Measurements from ENCODE around the gene CLEC16A.

Gene CLEC16A

DNA sequence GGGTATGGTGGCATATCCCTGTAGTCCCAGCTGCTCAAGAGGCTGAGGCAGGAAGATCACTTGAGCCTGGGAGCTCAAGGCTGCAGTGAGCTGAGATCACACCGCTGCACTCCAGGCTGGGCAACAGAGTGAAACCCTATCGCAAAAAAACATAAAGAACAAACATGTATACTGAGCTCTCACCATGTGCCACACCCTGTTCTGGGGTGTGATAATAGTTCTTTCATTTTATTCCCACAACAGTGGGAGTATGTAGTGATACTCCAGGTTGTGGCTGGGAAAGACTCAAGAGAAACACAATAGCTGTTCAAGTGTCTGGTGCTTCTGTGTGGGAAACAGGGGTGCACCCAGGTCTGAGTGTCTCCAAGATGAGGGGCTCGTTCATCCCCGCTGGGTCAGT, 221.0 kb downstream of the CLEC16A start:
- no peak for DNase-seq

DNA sequence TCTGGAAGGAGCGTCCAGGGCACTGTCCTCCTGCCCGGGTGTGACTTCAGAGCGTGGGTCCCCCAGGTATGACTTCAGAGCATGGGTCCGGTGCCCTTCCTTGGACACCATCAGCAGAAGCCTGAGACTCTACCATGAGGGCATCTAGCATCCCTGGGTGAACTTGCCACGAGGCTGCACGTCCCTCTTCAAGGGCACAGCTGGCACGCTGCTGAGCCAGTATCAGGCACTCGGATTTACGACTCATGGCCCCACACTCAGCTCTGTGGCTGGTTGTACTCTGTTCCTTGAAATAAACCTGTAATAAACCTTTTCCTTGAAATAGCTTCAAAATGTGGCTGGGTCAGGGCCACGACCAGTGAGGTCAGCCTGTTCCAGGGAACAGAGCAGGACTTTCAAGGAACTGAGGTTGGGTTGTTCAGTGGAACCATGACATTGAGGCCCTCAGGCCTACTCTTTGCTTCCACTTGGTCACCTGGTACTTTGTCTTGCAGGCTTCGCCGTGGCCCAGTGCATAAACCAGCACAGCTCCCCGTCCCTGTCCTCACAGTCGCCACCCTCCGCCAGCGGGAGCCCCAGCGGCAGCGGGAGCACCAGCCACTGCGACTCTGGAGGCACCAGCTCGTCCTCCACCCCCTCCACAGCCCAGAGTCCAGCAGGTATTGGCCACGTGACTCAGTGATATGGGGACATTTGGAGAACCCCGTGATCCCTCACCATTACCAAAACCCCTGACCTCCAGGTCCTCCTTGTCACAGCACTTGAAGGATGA, 221.7 kb downstream of the CLEC16A start:
- DNase-seq, result no peak

GRCh38 chr16:11167581-11167980, 223.2 kb downstream of the CLEC16A start:
- no peak for DNase-seq

GRCh38 chr16:11168386-11169051, 224.2 kb downstream of the CLEC16A start:
- DNase-seq, result no peak

DNA sequence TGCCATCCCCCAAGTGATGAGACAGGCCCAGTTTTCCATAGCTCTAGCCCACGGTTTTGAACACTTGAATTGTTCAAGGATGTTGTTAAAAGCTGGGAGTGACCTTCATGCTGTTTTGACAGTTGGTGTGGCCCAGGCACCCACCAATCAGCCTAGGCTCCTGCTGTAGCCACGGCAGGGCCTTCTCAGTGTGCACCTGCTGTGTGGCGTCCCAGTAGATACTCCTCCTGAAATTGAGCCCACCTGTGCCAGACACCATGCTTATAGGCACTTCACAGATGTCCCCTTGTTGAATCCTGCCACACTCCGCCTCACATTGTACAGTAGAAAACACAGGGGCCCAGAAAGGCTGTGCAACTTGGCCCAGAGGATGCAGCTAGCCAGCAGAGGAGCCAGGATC, 225.3 kb downstream of the CLEC16A start:
- no peak for DNase-seq

GRCh38 chr16:11170201-11170600, 225.8 kb downstream of the CLEC16A start:
- DNase-seq, result no peak

DNA sequence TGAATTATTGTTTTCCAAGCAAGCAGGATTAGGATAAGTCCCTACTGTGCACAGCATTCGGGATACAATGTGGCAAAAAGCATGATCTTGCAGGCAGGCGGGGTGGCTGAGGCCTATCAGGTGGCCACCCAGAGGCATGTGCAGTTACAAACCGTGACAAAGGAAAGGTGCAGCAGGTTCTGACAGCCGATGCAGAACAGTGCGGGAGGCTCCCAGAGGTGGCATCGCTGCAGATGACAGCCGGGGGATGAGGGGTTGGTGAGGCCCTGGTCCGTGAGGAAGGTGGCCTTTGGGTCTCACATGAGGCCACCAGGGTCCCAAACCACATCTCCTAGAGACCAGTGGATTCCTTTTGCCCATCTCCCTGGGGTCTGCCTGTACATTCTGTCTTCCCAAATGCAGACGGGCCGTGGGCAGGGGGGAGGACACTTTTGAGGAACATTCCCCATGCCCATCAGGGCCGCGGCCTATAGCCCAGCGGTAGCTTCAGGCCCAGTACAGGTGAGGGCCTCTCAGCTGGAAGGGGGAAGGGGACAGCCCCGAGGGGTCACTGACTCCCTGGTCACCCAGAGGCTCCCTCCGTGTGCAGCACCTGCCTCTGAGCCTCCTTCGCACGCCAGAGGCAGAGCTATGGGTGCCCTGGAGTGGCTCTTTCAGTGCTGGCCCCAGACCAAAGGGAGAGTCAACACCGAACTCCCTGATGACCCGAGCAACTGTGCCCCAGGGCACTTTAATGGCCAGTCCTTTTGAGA, 226.5 kb downstream of the CLEC16A start:
- DNase-seq, result no peak

DNA sequence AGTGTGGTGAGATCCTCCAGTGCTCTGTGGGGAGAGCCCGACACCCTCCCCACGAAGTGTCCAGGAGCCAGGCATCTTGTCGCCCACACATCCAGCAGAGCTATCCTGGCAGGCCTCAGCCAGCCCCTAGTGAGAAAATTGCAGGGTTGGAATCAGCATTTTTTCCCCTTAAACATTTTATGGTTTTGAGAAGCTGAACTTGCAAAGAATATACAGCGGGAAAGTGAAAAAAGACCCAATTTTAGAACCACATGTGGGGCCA, 227.0 kb downstream of the CLEC16A start:
- DNase-seq, result no peak

DNA sequence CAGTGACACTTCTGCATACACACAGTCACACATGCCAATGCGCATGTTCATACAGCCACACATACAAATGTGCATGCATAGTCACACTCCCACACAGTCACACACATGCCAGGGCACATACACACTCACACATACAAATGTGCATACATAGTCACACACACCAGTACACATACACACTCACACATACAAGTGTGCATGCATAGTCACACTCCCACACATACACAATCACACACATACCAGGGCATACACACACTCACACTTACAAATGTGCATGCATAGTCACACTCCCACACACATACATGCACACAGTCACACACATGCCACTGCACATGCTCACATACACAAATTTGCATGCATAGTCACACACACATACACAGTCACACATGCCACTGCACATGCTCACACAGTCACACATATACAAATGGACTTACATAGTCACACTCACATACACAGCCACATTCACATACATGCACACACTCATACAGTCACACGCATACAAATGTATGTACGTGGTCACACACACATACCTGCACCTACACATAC, 227.5 kb downstream of the CLEC16A start:
- no peak for DNase-seq

DNA sequence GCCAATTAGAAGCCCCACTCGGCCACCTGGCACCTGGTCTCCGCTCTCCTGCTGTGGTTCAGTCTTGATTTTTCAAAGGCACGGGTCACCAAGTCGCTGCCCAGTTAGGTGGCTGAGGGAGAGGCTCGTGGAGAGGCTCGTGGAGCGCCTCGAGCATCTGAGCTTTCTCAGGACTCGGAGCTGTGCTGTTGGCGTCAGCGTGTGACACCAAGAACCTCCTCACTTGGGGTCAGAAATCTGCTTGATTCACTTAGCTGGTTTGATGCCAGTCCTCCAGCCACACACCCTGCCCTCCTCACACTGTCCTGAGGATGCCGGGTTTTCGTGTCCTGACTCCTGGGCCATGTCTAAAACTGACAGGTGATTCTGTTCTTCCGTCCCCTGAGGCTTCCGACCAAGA, 229.1 kb downstream of the CLEC16A start:
- no peak for DNase-seq

DNA sequence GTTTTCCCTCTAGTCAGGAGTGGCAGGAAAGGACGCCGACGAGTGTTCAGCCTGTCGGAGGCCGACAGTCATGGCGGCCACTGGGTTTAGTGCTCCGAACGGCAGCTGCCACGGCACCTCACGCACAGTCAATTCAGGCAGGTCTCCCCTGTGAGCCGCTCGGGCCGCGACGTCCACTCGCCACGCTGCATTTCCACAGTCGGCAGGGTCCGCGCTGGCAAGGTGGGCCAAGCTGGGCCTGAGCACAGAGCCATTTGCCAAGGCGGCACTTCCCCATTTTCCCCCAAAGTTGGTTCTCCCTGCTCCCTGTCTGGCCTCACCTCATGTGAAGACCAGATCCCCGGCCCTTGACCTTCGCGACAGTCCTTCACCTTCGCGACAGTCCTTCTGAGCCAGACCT, 229.8 kb downstream of the CLEC16A start:
- no peak for DNase-seq

DNA sequence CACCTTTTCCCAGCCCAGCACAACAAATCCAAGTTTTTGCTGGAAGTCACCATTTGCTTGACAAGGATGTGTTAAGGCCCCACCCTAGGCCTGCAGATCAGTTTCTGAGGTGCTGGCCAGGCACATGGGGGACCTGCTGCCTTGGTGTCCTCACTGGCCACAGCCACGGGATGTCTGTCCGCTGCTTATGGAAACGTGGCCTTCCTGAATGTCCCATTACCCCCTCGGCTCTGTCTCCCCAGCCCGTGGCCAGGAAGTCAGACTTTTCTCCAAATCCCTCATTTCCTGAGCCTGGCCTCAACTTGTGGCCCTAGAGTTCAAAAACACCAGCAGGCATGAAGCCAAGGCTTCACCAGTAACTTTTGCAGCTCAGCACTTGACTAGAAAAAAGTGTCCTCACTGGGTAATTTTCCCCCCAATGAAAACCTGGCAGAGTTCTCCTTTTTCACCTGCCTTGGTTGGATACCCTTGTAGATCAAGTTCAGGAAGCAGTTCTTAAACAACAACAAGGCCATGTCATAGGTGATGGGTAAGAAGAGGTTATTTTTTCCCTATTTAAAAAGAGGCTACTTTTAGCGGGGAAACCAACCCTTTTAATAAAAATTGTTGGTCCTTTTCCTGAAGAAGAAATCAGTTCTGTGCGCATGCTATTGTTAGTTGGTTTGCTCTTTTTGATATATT, 230.9 kb downstream of the CLEC16A start:
- no peak for DNase-seq

DNA sequence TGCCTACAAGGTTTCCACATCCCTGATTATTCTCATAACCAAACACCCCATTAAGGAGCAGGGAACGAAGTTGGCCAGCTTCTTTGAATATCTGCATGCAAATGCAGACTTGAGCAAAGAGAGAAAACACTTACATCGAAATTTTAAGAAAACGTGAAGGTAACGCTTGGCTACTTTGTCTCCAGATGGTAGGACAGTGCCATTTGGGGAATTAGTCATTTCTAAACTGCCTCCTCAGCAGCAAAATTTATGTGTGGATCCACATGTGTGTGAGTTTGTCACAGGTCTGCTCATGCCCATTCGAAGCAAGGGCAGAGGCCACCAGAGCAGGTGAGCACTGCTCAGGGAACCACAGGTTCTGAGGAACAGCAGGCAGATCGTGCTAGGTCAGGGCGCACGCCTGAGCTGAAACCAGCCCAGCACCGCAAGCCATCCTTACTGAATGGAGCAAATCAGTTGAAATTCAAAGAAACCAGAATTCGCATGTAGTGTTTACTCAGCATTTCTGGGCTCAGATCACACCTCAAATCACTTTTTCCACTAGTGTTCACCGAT, 231.5 kb downstream of the CLEC16A start:
- no peak for DNase-seq

GRCh38 chr16:11177578-11178160, 233.3 kb downstream of the CLEC16A start:
- no peak for DNase-seq

DNA sequence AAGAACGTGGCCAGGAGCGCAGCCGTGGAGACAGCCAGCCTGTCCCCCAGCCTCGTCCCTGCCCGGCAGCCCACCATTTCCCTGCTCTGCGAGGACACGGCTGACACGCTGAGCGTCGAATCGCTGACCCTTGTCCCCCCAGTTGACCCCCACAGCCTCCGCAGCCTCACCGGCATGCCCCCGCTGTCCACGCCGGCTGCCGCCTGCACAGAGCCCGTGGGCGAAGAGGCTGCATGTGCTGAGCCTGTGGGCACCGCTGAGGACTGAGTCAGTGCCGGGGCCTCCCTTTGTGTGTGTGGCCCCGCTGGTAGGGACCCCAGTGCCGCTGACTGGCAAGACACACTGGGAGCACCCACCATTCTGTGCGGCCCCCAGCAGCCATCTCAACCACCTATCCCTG, 234.1 kb downstream of the CLEC16A start:
- DNase-seq, result no peak

DNA sequence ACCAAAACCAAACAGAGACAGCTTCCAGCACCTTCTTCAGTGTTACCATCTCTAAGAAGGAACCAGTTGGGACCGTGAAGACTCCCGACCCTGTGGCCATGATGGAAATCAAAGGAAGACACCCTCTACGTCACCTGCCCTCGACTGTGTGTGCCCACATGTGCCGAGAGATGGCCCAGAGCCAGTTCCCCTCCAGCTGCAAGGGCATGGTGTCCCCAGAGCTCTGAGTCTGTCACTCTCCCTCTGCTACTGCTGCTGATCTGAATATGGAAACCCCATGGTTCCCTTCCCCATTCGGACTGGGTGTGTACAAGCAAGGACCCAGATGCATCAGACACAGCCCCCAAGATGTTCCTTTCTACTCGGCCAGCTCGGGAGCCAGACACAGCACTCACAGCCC, 235.2 kb downstream of the CLEC16A start:
- no peak for DNase-seq

DNA sequence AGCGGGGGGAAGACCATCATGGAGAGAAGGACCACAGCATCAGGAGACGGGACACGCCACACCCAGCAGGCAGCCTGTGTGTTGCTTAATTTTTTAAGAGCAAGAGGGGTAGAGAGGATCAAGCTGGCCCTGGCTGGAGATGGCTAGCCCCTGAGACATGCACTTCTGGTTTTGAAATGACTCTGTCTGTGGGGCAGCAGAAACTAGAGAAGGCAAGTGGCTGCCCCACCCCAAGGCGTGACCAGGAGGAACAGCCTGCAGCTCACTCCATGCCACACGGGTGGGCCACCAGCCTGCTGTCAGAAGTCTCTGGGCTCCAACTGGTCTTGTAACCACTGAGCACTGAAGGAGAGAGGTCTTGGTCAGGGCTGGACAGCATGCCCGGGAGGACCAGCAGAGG, 236.1 kb downstream of the CLEC16A start:
- no peak for DNase-seq

GRCh38 chr16:11181242-11181898, 237.0 kb downstream of the CLEC16A start:
- DNase-seq, result no peak

GRCh38 chr16:11181899-11182279, 237.5 kb downstream of the CLEC16A start:
- DNase-seq, result no peak

DNA sequence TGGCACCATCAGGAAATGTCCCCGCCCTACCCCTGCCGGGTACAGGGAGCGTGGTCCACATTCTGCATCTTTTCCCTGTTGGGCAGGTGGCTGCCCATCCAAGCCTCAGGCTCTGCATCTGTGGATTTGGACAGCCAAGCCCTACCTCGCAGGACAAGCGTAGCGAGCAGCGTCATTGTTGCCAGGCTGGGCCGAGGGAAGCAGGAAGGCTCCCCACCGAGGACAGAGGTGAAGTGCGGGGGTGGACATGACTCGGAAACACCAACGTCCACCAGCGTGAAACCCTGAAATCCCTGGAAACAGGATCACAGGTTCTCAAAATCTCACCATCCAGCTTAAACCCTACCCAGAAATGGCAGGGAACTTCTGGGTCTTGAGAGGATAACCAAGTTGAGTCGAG, 238.0 kb downstream of the CLEC16A start:
- no peak for DNase-seq

GRCh38 chr16:11183035-11183812, 238.9 kb downstream of the CLEC16A start:
- DNase-seq, result no peak

Measured in activated CD4-positive, CD25-positive, alpha-beta regulatory T cell (primary cell).